Fibroblast of villous mesenchyme (primary cell): ENCODE results near the gene HOMER2. TPM values are rescaled to one million over a fixed set of nuclear protein-coding genes. Genes with fewer than 3 reads are reported as not detected.

Source experiments
- DNase-seq: peaks from one replicate; pipeline ENCODE4 v3.0.0-alpha.2; 2010; ENCODE audit warnings: low read depth
- H3K4me3 ChIP-seq: 2 replicates; pipeline ENCODE4 v1.5.1; 2011; ENCODE audit warnings: low read depth, mild to moderate bottlenecking, low read length
- total RNA-seq: library from RNA; depleted of rRNA; stranded (reverse); fragments of >200 nt; gene quantifications from 2 replicates; pipeline ENCODE4 v1.2.3, GENCODE V29; 2012
- TF ChIP-seq, protein P1 (sequence below): IDR thresholded peaks from 2 replicates; pipeline ENCODE4 v1.5.1; 2012; ENCODE audit warnings: low read depth, mild to moderate bottlenecking, low read length; ENCODE audit not compliant: insufficient read depth

Gene HOMER2
- total RNA-seq, 1 donor = 1.3 TPM

DNA sequence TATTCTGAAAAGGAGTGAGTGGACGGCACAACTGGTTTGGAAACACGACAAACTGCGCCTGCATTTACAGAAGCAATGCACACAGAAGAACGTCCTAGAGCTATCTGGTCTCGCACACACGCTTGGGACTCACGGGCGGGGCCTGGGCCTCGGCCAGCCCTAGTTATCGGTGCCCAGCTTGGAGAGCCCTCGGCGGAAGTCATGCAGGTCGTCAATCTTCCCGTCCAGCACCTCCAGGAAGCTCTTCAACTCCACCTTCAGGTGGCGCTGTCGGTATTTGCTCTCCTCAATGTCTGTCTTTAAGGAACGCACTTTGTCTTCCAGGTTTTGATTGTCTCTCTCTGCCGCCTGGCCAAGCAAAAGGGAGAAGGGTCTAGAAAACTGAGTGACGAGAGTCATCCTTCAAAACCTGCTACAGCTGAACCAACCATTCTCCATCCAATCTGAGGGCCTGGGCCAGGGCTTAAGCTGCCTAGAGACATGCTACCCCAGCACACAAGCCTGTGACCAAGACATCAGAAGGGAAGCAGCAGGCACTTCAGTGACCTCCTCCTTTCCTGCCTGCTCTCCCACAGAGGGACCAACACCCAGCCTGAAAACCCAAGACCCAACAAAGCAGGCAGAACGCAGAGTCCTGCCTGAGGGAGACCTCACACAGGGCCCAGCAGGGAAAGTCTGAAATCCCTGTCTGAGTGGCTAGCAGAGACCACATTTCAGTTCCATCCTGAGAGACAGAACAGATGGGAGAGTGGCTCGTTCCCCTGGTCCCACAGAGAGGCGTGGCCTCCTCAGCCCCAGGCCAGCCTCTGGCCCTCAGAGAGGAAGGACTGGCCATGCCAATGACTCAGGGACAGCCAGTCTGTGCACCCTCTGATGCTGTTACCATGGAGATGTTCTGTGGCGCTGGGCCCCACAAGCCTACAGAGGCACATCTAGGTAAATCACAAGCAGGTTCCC is 102.7 kb downstream of the HOMER2 start:
- no peak overlapping the region for H3K4me3 ChIP-seq
- DNase-seq = peak; percentile 82
- TF ChIP-seq, protein P1, sequence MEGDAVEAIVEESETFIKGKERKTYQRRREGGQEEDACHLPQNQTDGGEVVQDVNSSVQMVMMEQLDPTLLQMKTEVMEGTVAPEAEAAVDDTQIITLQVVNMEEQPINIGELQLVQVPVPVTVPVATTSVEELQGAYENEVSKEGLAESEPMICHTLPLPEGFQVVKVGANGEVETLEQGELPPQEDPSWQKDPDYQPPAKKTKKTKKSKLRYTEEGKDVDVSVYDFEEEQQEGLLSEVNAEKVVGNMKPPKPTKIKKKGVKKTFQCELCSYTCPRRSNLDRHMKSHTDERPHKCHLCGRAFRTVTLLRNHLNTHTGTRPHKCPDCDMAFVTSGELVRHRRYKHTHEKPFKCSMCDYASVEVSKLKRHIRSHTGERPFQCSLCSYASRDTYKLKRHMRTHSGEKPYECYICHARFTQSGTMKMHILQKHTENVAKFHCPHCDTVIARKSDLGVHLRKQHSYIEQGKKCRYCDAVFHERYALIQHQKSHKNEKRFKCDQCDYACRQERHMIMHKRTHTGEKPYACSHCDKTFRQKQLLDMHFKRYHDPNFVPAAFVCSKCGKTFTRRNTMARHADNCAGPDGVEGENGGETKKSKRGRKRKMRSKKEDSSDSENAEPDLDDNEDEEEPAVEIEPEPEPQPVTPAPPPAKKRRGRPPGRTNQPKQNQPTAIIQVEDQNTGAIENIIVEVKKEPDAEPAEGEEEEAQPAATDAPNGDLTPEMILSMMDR = peak; percentile 77

DNA sequence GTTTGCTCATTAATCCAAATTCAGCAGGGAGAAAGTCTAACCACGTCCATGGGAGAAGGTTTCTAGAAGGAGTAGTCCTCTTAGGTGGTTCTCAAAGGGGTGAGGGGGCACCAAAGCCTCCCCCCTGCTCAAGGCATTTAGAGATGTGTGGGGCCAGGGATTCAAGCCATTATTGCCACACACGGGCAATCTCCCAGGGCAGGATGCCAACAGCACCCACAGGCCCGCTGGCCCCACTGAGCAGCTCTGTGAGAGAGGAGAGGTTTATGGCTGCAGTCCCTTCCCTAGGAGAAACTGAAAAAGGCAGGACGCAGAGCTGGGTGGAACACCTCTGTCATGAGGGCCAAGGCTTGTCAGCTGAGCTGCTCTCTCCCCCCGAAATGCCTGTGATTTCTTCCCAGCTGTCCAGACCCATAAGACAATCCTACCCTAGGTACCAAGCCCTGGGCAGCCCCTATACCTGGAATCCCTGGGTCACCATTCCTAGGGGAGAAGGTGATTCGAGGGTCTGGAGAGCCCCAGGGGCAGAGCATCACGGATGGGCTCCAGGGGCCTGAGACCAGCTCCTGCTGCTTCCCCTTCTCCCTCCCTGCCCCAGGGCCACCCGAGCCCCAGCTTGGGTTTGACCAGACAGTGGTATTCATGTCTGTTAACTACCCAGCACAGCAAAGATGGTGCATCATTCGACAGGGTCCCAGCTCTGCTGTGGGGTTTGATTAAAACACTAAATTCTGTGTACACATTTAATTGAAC is 104.1 kb downstream of the HOMER2 start:
- TF ChIP-seq, protein P1 = no peak
- DNase-seq = no peak
- H3K4me3 ChIP-seq = no peak overlapping the region

DNA sequence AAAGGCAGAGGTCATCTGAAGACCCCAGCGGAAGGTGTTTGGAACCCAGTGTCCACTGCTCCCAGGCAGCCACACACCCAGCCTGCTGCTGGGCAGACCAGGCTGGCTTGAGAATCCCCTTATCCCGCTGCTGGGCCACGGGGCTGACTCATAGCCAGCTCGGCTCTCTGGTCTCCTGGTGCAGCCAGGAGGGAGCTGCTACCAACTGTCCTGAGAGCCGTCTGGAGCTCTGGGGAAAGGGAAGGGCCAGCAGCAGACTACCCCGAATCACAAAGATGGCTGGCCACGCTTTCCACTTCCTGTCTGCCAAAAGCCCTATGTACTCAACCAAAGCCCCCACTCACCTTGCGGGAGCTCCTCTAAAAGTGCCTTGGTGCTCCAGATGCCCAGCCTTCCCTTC is 104.8 kb downstream of the HOMER2 start:
- no peak overlapping the region for H3K4me3 ChIP-seq
- DNase-seq = no peak
- TF ChIP-seq, protein P1 = no peak

DNA sequence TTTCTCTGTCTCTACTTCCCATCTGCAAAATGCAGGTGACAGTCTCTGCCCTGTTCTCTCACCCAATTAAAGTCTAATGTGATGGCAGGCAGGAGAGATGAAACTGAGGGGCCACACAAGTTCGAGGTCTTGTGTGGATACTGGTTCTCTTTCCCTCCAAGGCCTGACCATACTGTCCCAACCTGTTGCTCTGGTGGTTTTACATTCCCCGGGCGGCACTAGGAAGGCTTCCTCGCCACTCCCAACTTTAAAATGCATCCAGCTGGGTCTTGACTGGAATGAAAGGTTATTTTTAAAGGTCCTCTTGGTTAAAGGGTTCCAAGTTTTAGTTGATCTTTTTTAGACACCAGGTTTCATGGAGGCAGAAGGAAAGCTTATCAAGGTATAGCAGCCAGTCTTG is 105.9 kb downstream of the HOMER2 start:
- no peak overlapping the region for H3K4me3 ChIP-seq
- no peak for DNase-seq
- TF ChIP-seq, protein P1 = no peak

DNA sequence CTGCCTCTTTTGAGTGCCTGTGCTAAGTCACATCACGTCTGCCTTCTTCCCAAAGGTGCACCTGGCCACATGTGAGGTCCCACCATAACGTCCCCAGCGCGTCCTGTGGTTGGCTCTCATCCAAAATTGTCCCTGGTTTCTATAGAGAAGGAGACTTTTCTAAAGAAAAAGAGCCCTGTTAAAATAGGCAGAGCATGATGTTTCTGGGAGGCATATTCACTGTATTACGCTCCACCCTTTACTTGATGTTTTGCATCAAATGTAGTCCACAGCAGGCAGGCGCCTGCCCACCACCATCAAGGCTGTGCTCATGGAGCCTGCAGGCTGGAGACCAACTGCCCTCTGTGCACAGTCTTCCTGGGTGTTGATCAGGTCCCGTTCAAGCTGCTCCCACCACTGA is 106.8 kb downstream of the HOMER2 start:
- no peak for DNase-seq
- TF ChIP-seq, protein P1 = no peak
- H3K4me3 ChIP-seq = no peak overlapping the region

DNA sequence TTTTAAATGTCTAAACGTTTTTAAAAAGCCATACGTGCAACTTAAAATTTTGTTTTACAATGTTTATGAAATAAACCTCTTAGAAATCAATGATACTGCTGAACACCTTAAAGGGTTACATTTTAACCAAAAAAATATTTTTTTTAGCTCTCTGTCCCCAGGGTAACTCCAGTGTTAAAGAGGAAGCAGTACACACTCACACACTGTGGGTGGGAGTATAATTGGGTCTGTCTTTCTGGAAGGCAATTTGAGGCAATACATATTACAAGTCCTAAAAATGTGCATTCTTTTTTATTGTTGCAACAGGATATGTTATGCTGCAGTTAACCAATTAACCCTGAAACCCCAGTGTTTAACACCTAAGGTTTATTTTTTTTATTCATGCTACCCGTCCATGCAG is 109.0 kb downstream of the HOMER2 start:
- DNase-seq = no peak
- TF ChIP-seq, protein P1 = no peak
- no peak overlapping the region for H3K4me3 ChIP-seq
